ENCODE measurements around the gene GLIPR1L2.

Gene GLIPR1L2

GRCh38 chr12:75479963-75480461 lies 89.1 kb downstream of the GLIPR1L2 start:
- DNase-seq: no peak

DNA sequence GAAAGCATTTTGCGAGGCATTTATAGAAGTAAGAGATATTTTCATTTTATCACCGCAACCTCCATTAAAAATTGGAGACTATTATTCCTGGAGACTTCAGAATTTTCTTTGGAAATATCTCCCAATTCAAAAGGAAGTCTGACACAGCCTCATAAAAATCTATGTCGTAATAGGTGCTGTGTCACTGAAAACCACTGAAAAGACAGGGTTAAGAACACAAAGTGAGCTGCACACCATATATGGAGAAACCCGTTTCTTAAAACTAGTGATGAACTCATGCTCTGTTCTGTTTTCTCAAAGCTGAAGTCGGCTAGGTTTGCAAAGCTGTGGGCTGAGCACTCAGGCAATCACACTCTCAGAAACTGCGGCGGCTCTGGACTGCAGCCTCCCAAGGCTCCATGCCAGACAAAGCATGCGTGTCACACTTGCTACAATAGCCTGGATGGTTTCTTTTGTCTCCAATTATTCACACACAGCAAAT lies 89.6 kb downstream of the GLIPR1L2 start, which contains the start of gene GLIPR1:
Gene GLIPR1 (plus strand): TSS at position 287 of the 481 bp plus-strand sequence. CDS start 126 bp downstream, at position 413.
- no peak for DNase-seq

DNA sequence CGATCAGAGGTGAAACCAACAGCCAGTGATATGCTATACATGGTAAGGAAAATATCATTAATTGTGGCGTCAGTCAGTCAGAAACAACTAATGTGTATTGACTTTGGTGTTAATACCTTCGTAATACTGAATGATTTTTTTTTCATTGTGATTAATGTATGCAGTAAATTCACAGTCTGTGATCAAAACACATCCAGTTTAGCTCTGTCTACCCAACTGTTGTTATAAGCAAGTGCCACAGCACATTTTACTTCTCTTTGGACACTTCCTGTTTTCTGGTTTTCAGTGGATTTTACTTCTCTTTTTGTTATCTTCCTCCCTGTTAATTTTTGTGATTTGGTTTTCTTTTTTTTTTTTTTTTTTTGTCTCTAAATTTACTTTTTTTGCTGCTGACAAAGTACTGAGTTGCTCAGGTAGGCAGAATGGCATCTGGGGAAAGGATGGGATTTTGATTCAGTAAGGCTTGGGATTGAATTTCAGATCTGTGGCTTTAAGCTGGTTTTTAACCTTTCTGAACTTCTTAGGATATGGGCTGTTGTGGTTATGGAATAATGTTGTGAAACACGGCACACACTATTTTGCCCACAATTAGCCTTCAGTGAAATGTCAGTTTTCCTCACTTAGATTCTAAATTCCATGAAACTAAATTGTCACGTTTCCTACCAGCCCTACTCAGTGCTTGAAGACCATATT lies 90.3 kb downstream of the GLIPR1L2 start:
- no peak for DNase-seq

GRCh38 chr12:75481774-75482173 lies 90.9 kb downstream of the GLIPR1L2 start:
- no peak for DNase-seq
